HCT116 (cell line): ENCODE data around the gene CACNB2. TPM values are rescaled to one million over a fixed set of nuclear protein-coding genes. Genes with fewer than 3 reads are reported as not detected.

Experiments
- ATAC-seq: fragments of 200-7000 bp; cut with Tn5 transposase; 2 replicates; pipeline ENCODE4 v1.9.1; 2020; ENCODE audit warnings: mild to moderate bottlenecking, moderate library complexity
- BruUV-seq: library from RNA; stranded (reverse); fragments of 400-500 nt; replicated peaks from 2 replicates; lab custom pipeline; 2021; lab: Mats Ljungman, UMichigan
- CTCF ChIA-PET: fragments of 300-600 bp; sonication (Branson Sonifier 250); formaldehyde crosslinking; loops from one replicate; lab custom pipeline; 2021; ENCODE audit warnings: antibody characterized with exemption; lab: Charles Lee
- POLR2A ChIA-PET: fragments of 300-600, 350-600 bp; sonication (Branson Sonifier 250); formaldehyde crosslinking; loops from one replicate; lab custom pipeline; 2021; ENCODE audit warnings: antibody characterized with exemption; lab: Charles Lee
- RAD21 ChIA-PET, 2 experiments: fragments of 300-600 bp; sonication (Branson Sonifier 250); formaldehyde crosslinking; loops; one replicate each; lab custom pipeline; 2023; ENCODE audit warnings: low total read pairs in 2 of 2; ENCODE audit not compliant: uncharacterized antibody in 2 of 2, unreplicated experiment in 2 of 2, low non-redundant PET in 1 of 2; lab: Charles Lee
- DNase-seq: peaks from one replicate; pipeline ENCODE4 v3.0.0-alpha.2; 2010; ENCODE audit warnings: low read depth, low spot score
- H2AFZ ChIP-seq: fragments of 200-600 bp; shearing (Covaris generic), sonication (generic); 2 replicates; pipeline ENCODE4 v1.6.1; 2017; ENCODE audit warnings: low read depth, mixed run types, mixed read lengths, antibody characterized with exemption, low read length; ENCODE audit not compliant: poor library complexity, severe bottlenecking
- H3K27ac ChIP-seq: 2 replicates; pipeline ENCODE4 v1.5.1; 2012; ENCODE audit warnings: low read depth, low read length
- H3K27me3 ChIP-seq: fragments of 200-600 bp; sonication (generic); 2 replicates; pipeline ENCODE4 v1.6.1; 2016; ENCODE audit warnings: mixed run types, low read length, mixed read lengths; ENCODE audit not compliant: insufficient read depth
- H3K36me3 ChIP-seq, 2 experiments: fragments of 200-500 bp in 1 of 2; fragments of 200-600 bp in 1 of 2; sonication (Bioruptor generic) in 1 of 2; sonication (generic) in 1 of 2; 2 replicates each; pipeline versions ENCODE4 v1.5.1 to v1.6.1; 2014 to 2016; ENCODE audit warnings: low read length in 2 of 2, inconsistent platforms in 1 of 2, mixed read lengths in 1 of 2, mixed run types in 1 of 2; ENCODE audit not compliant: insufficient read depth in 2 of 2, control insufficient read depth in 1 of 2
- H3K4me1 ChIP-seq, 2 experiments: fragments of 200-600 bp in 1 of 2; sonication (generic) in 1 of 2; 2 replicates each; pipeline versions ENCODE4 v1.5.1 to v1.6.1; 2012 to 2017; ENCODE audit warnings: low read length in 2 of 2, inconsistent platforms in 1 of 2, mild to moderate bottlenecking in 1 of 2, mixed read lengths in 1 of 2, mixed run types in 1 of 2, moderate library complexity in 1 of 2; ENCODE audit not compliant: insufficient read depth in 2 of 2, control insufficient read depth in 1 of 2
- H3K4me2 ChIP-seq: fragments of 200-600 bp; sonication (generic); 2 replicates; pipeline ENCODE4 v1.6.1; 2017; ENCODE audit warnings: mixed run types, low read length, mixed read lengths
- H3K4me3 ChIP-seq, 2 experiments: fragments of 200-600 bp in 1 of 2; sonication (generic) in 1 of 2; replicated peaks in 1 of 2; 2 replicates each; pipeline ENCODE4 v1.5.1; 2011 to 2016; ENCODE audit warnings: low read length in 2 of 2, control low read depth in 1 of 2, low read depth in 1 of 2, mild to moderate bottlenecking in 1 of 2, mixed read lengths in 1 of 2, mixed run types in 1 of 2
- H3K79me2 ChIP-seq: fragments of 200-600 bp; sonication (generic); 2 replicates; pipeline ENCODE4 v1.6.1; 2017; ENCODE audit warnings: mild to moderate bottlenecking, mixed run types, low read length, moderate library complexity, mixed read lengths; ENCODE audit not compliant: insufficient read depth
- H3K9ac ChIP-seq: fragments of 200-600 bp; sonication (generic); 2 replicates; pipeline ENCODE4 v1.6.1; 2016; ENCODE audit warnings: low read length, mixed read lengths
- H3K9me2 ChIP-seq: fragments of 200-600 bp; sonication (generic), shearing (Covaris generic); 2 replicates; pipeline ENCODE4 v1.6.1; 2017; ENCODE audit warnings: mixed run types, mild to moderate bottlenecking, moderate library complexity; ENCODE audit not compliant: insufficient read depth
- H3K9me3 ChIP-seq, 2 experiments: fragments of 200-500 bp in 1 of 2; fragments of 200-600 bp in 1 of 2; sonication (Bioruptor generic) in 1 of 2; sonication (generic) in 1 of 2; 2 replicates each; pipeline ENCODE4 v1.6.1; 2014 to 2017; ENCODE audit warnings: low read length in 2 of 2, mixed read lengths in 2 of 2, inconsistent platforms in 1 of 2, low read depth in 1 of 2, mild to moderate bottlenecking in 1 of 2, mixed run types in 1 of 2, moderate library complexity in 1 of 2; ENCODE audit not compliant: control insufficient read depth in 1 of 2, insufficient read depth in 1 of 2
- H4K20me1 ChIP-seq: fragments of 200-600 bp; sonication (generic), shearing (Covaris generic); 2 replicates; pipeline ENCODE4 v1.6.1; 2017; ENCODE audit warnings: mixed run types, mild to moderate bottlenecking, moderate library complexity; ENCODE audit not compliant: insufficient read depth
- ATF3 ChIP-seq: IDR thresholded peaks from 2 replicates; pipeline ENCODE4 v1.6.1; 2012
- CBX3 ChIP-seq: IDR thresholded peaks from 2 replicates; pipeline ENCODE4 v1.6.1; 2012; ENCODE audit warnings: low read depth
- CEBPB ChIP-seq: IDR thresholded peaks from 2 replicates; pipeline ENCODE4 v1.6.1; 2012; ENCODE audit warnings: low read depth
- CTCF ChIP-seq, 3 experiments: fragments of 200-600 bp in 1 of 3; sonication (generic) in 1 of 3; IDR thresholded peaks in 2 of 3; conservative IDR thresholded peaks in 1 of 3; 2 replicates each; pipeline ENCODE4 v1.5.1; 2012 to 2017; ENCODE audit warnings: low read depth in 2 of 3, low read length in 2 of 3, antibody characterized with exemption in 1 of 3, borderline replicate concordance in 1 of 3, control low read depth in 1 of 3, mild to moderate bottlenecking in 1 of 3, mixed read lengths in 1 of 3, mixed run types in 1 of 3, moderate library complexity in 1 of 3; ENCODE audit not compliant: insufficient read depth in 1 of 3
- EGR1 ChIP-seq: IDR thresholded peaks from 2 replicates; pipeline ENCODE4 v1.6.1; 2012; ENCODE audit warnings: low read depth
- ELF1 ChIP-seq: IDR thresholded peaks from 2 replicates; pipeline ENCODE4 v1.6.1; 2012; ENCODE audit warnings: low read depth, borderline replicate concordance
- EZH2phosphoT487 ChIP-seq: fragments of 200-600 bp; IDR thresholded peaks from 2 replicates; pipeline ENCODE4 v1.6.1; 2018; ENCODE audit warnings: antibody characterized with exemption, borderline replicate concordance
- FOSL1 ChIP-seq: IDR thresholded peaks from 2 replicates; pipeline ENCODE4 v1.6.1; 2012; ENCODE audit warnings: low read depth
- MAX ChIP-seq: IDR thresholded peaks from 2 replicates; pipeline ENCODE4 v1.6.1; 2012
- POLR2A ChIP-seq: IDR thresholded peaks from 2 replicates; pipeline ENCODE4 v1.7.0; 2011; ENCODE audit warnings: borderline replicate concordance; ENCODE audit not compliant: insufficient read depth, insufficient read length; ENCODE audit errors: extremely low read depth
- POLR2AphosphoS5 ChIP-seq: IDR thresholded peaks from 2 replicates; pipeline ENCODE4 v1.6.1; 2011; ENCODE audit warnings: mild to moderate bottlenecking, low read depth, low read length, moderate library complexity
- RAD21 ChIP-seq: IDR thresholded peaks from 2 replicates; pipeline ENCODE4 v1.6.1; 2012; ENCODE audit warnings: low read depth, mild to moderate bottlenecking
- REST ChIP-seq: IDR thresholded peaks from 2 replicates; pipeline ENCODE4 v1.6.1; 2012; ENCODE audit warnings: low read depth
- SP1 ChIP-seq: IDR thresholded peaks from 2 replicates; pipeline ENCODE4 v1.6.1; 2012; ENCODE audit warnings: low read depth
- SRF ChIP-seq: IDR thresholded peaks from 2 replicates; pipeline ENCODE4 v1.6.1; 2012; ENCODE audit warnings: low read depth
- TCF7L2 ChIP-seq: IDR thresholded peaks from 2 replicates; pipeline ENCODE4 v1.7.0; 2011; ENCODE audit warnings: borderline replicate concordance, inconsistent platforms; ENCODE audit not compliant: insufficient read depth, insufficient read length; ENCODE audit errors: extremely low read depth
- YY1 ChIP-seq: IDR thresholded peaks from 2 replicates; pipeline ENCODE4 v1.6.1; 2011; ENCODE audit warnings: low read length, low read depth, moderate library complexity, mild to moderate bottlenecking; ENCODE audit not compliant: insufficient replicate concordance; ENCODE audit errors: extremely low read depth
- ZBTB33 ChIP-seq: IDR thresholded peaks from 2 replicates; pipeline ENCODE4 v1.6.1; 2011; ENCODE audit warnings: mild to moderate bottlenecking, low read length, moderate library complexity; ENCODE audit not compliant: insufficient replicate concordance; ENCODE audit errors: extremely low read depth
- ZNF274 ChIP-seq: fragments of 200-500 bp; sonication (Bioruptor generic); IDR thresholded peaks from 2 replicates; pipeline ENCODE4 v1.6.1; 2014; ENCODE audit warnings: mild to moderate bottlenecking, low read depth, low read length, inconsistent platforms
- intact Hi-C: fragments of 100-400 bp; cut with micrococcal nuclease; formaldehyde crosslinking; loops from 2 replicates; pipeline ENCODE4 v1.10.0; 2022
- total RNA-seq: library from RNA; stranded (reverse); gene quantifications from one replicate; pipeline ENCODE4 v1.2.1, GENCODE V29; 2021; ENCODE audit not compliant: unreplicated experiment

The CACNB2 gene
- total RNA-seq, 1 experiment from 2014 or later: 0.71 TPM

- DNase-seq (peak; percentile 2), ATAC-seq (peak; percentile 68; the same call in 1 of the 2 replicates)
- H3K9me2 ChIP-seq: no peaks in the 10 kb centered on the region
- intact Hi-C loops: no loop called here
- no peak overlapping the region for H3K4me2 ChIP-seq
- ChIA-PET POLR2A (no interaction called here), CTCF (interaction anchor here (1.2 kb wide), 1 partner anchor 19 kb away, joined by 5 read pairs; no protein-coding TSS in a partner anchor), RAD21 (no interaction called here)
- H3K4me1 ChIP-seq: peaks cover 0 to 4% of the 10 kb centered on the region in 2 experiments; a peak in 1 of 4 replicates
- no peak overlapping the region for H3K4me3 ChIP-seq
- TF ChIP-seq SP1 (no peak), ATF3 (no peak), ELF1 (no peak), SRF (no peak), ZBTB33 (no peak), EZH2phosphoT487 (no peak), MAX (no peak), RAD21 (no peak), EGR1 (no peak), TCF7L2 (no peak), POLR2AphosphoS5 (no peak), CBX3 (no peak), ZNF274 (no peak), FOSL1 (no peak), POLR2A (no peak), REST (no peak), YY1 (no peak), CTCF (IDR thresholded peaks at IDR 0.05 in 2 of 3, conservative IDR thresholded peaks at IDR 0.05 in 1 of 3; ENCODE audit: borderline replicate concordance in 1 of 3, insufficient read depth in 1 of 3, low read depth in 2 of 3, low read length in 2 of 3) (no peak), CEBPB (no peak)
- H3K36me3 ChIP-seq: no peaks in the 10 kb centered on the region
- H3K27me3 ChIP-seq: peaks cover 10% of the 10 kb centered on the region; the same call in 1 of the 2 replicates
- no peak overlapping the region for H3K27ac ChIP-seq
- H3K79me2 ChIP-seq: no peaks in the 10 kb centered on the region
- BruUV-seq: no TSS peak
- no peak overlapping the region for H3K9ac ChIP-seq
- no peaks in the 10 kb centered on the region for H4K20me1 ChIP-seq
- no peak overlapping the region for H2AFZ ChIP-seq
- no peaks in the 10 kb centered on the region for H3K9me3 ChIP-seq
These were observed 265.9 kb downstream of the CACNB2 start for GRCh38 chr10:18406136-18406535.
